Stromal cell of bone marrow (primary cell): ENCODE data around the gene PITX1.

Experiments used
- DNase-seq: peaks from one replicate; pipeline ENCODE4 v3.0.0-alpha.2; 2012; ENCODE audit warnings: low read depth

Gene PITX1

DNA sequence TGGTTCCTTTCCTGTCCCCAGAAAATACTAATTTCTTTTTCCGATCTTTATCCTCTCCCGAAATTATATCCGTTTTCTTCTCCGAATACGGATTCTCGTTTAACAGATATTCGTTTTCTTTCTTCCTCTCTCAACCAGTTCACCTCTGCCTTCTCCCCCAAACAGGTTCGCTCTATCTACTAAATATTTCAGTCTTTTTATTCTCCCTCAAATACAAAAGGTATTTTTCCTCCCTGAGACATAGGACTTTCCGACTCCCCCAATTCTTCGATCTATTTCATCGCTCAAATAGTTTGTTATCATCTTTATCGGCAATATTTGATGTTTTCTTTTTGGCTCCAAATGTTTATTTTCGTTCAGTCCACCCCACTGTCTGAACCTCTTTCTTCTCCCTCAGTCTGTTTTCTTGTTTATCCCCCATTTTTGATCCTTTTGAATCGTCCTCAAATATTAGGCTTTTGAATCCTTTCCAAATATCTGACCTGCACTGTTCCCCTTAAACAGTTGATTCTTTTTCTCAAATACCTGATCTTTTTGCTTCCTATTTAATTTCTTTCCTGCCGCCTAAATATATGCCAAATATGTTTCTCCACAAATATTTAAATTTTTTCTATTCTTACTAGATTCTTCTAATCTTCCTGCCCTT lies 4.4 kb downstream of the PITX1 start:
- DNase-seq: no peak

- no peak for DNase-seq
Measured at GRCh38 chr5:135028791-135029476, 5.1 kb downstream of the PITX1 start.

DNA sequence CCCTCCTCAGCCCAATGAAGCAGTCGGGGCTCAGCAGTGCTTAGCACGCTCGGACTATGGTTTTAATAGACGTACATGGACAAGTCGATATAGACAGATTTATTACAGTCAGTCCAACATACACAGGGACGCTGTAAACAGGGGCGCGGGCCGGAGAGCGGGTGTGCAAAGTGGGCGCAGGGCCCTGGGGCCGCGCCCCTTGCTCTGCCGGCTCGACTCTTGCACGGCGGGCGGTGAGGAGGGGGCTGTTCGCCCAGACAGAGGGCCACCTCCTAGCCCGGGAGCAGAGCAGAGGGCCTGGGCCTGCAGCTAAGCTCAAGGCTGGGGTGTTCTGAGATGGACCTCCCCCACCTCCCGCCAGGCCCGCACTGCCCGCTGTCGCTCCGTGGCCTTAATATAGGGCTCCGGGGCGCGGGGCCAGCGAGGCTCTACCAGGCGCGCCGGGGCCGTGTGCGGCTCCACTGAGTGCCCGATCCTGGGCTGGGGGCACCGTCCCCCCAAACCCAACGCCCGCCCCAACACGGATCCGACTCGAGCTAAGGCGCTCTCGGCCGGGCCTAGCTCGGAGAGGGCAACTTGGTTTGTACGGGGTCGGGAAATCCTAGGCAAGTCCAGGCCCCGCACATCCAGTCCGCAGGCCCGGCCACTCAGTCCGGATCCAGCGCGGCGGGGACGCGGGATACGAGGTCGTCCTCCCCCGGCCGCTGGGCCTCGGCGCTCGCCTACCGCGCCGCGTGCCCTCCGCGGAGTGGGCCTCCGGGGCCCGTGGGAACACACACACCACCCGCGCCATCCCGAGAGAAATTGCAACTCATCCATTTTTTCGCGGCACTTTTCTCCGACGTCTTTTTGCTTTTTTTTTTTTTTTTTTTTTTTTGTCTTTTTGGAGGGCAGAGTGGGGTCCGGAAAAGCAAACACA lies 6.1 kb downstream of the PITX1 start:
- DNase-seq: no peak

- DNase-seq: no peak
Measured at GRCh38 chr5:135027266-135027696, 6.7 kb downstream of the PITX1 start.

DNA sequence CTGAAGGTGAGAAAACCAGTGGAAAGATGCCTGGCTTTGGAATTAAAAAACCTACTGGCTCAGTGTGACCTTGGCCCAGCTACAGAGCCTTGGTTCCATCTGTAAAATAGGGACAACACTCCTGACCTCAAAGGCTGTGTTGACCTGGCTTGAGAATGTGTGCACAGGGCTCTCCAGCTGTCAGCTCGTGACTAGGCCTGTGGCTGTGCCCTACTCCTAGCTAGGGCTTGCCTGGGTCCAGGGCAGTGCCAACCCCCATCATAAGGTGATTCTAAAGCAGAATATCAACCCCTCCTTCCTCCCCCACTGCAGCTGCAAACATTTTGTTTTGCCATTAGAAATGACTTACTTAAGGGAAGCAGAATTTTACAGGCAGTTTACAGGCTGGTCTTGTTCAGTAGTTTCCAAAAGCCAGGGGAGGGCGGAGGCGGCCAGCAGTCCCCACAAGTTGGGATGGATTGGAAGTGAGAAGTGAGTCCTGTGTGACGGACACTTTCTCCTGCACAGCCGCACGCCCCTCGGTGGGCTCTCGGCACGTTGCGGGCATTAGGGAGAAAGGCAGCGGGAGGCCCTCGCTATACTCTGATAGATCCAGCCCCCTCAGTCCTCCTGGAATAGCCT lies 7.3 kb downstream of the PITX1 start:
- DNase-seq: no peak

DNA sequence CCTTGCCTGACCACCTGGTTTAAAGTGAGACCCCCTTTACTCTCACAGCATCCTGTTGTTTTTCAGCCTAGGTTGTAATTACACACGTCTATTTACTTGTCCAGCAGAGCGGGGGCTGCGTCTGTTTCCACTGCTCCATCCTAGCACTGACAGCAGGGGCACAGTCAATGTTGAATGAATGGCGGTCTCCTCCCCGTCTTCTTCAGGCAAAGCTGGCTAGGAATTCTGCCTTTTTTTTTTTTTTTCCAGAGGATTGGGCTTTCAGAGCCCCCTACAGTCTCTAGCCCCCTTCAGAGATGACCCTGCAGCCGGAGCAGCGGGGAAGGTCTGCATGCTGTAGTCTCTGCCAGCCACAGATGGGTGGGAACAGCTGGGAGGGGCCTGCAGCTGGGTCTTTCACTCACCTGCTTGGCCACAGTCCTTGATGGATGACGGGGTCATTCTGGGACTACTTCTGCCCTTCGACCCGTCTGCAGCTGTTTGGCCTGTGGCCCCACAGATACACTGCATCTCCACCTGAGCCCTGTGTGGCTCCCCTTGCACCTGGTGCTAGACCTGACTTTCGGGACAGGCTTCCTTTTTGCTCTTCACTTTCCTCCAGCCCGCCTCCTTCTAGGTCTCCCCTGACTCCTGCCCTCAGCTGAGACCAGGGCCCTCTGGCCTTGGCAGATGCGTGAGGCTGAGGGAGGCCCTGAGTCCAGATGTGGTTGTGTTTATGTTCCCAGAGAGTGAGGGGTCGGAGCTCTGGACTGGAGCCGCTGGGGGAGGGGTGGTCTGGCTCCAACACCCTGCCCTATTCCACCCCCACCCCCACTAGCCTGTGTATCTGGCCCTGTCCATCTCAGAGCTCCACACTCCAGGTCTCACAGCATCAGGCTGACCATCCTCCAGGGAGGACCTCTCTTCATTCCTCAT lies 8.0 kb downstream of the PITX1 start:
- DNase-seq: no peak

DNA sequence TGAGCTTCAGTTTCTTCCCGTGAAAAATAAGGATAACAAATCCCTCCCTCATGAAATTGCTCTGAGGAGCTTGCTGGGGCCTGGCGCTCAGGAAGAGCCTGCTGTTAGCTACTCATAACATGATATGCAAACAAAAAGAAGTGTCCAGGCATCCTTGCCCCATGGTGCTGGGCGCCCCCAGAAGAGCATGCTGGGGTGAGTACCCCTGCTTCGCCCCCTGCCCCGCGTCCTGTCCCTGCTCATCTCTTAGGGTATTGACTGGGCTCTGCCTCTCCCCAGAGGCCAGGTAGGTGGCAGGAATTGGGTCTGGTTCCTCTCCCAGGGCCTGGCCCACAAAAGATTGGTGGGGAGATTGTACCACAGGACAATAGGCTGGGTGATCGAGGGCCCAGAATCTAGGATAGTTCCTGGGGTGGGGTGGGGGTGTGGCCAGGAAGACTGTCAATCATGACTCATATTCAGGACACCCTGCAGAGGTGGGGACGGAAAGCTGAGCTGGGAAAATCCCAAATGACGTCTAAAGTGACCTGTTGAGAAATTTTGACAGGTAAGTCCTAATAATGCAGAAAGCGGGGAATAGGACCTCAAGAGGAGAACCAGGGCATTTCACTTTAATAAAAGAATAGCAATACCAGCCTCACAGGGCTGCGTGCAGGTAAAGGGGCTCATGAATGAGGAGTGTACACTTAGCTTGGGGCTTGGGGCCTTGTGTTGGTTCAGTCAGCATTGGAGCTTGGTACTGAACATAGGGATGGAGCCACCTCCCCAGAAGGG lies 8.9 kb downstream of the PITX1 start:
- no peak for DNase-seq

- DNase-seq: no peak
Measured at GRCh38 chr5:135020111-135020895, 13.7 kb downstream of the PITX1 start.

GRCh38 chr5:135019314-135019713 lies 14.7 kb downstream of the PITX1 start:
- DNase-seq: no peak

GRCh38 chr5:135018457-135018856 lies 15.6 kb downstream of the PITX1 start:
- no peak for DNase-seq

DNA sequence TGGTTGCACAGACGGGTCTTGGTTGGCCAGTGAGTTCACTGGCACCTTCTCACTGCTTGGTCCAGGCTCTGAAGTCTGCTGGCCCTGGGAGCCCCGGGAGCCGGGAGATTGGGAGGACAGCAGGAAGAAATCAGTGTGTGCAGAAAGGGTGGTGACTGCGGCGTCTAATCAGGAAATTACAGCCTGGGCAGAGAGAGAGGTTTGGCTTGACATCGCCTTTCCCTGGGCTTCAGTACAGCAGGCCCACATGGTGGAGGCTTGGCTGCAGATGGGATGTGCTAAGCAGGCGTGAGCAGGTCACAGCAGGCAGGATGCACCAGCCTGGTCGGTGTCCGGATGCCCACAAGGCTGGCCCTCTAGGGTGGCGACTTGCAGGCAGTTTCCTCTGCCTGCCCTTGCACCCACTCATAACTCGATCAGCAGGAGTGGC lies 17.2 kb downstream of the PITX1 start:
- DNase-seq: no peak

GRCh38 chr5:135015942-135016341 lies 18.1 kb downstream of the PITX1 start:
- DNase-seq: no peak

DNA sequence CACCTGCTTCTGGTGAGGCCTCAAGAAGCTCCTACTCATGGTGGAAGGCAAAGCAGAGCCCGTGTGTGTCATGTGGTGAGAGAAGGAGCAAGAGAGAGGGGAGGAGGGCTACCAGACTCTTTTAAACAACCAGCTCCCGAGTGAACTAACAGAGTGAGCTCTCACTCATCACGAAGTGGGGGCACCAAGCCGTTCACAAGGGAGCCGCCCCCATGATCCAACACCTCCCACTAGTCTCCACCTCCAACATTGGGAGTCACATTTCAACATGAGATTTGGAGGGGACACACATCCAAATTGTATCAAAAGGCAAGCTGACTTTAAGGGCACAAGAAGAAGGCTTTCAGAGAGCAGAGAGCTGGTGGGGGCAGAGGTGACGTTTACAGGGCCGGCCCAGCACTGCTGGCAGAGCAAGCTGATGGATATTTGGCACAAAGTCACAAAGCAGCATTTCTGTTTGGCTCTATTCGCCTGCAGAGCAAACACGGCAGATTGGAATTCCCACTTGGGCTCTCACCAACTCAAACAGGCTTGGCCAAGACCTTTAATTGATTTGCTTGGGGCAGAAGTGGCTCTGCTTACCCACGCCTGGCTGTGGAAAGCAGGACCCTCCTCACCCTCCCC lies 20.0 kb downstream of the PITX1 start:
- no peak for DNase-seq

- no peak for DNase-seq
Measured at GRCh38 chr5:135013445-135013844, 20.6 kb downstream of the PITX1 start.

GRCh38 chr5:135012951-135013391 lies 21.1 kb downstream of the PITX1 start:
- DNase-seq: no peak

DNA sequence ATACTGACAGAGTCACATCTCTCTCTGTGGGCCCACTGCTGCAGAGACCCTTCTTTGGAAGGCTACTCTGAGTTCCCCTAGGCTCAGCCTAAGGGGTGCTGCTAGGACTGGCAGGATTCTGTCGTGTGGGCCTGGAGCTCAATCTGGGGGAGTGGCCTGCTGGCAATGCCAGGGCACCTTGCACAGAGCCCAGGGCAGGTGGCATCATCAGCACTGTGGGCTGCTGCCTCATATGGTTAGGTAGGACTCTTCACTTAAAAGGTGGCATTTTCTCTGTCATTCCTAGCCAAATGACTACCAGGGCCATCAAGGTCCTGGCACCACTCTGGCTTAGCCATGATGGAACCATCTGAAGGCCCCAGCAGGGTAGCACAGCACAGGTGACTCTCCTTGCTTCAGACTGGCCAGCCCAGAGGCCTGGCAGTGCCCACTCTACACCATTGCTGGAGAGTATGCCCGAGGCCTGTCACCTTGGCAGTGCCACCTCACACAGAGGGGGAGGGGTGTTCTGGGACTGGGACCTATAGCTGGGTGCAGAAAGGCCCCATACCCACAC lies 21.9 kb downstream of the PITX1 start:
- DNase-seq: no peak

DNA sequence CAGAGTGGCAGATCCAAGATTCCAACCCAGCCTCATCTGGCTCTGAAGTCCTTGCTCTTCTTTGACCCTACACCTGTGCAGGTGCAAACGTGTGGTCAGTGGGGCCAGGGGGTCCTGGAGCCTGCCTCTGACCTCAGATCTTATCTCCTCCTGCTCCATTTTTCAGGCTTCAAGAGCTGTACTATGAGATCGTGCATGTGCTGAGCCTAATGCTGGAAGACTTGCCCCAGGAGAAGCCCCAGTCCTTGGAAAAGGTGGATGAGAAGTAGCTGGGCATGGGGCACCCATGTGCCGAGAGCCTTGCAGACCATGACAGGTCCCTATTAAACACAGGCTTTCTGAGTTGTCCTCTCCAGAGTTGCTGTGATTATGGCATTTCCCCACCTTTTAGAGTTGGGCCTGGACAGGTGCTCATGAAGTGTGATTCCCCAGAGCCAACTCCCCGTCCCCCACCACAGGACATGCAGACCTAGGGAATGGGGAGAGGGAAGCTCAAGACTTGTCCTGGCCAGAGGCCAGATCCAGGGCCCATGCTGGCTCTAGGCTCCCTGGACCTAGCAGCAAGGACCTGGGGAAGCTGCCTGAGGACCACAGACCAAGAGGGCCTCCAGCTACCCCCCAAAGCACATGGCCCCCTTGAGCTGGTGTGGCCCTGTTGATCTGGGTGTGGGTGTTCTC lies 22.5 kb downstream of the PITX1 start:
- DNase-seq: no peak
